Myometrial cell (primary cell): Measurements from ENCODE around the gene MMADHC. TPM values are rescaled to one million over a fixed set of nuclear protein-coding genes. Genes with fewer than 3 reads are reported as not detected.

Experiments
- total RNA-seq: library from RNA; depleted of rRNA; stranded (reverse); fragments of >200 nt; gene quantifications from 2 replicates; pipeline ENCODE4 v1.2.3, GENCODE V29; 2015

Gene MMADHC
- total RNA-seq = 169 and 184 TPM in 2 replicates

DNA sequence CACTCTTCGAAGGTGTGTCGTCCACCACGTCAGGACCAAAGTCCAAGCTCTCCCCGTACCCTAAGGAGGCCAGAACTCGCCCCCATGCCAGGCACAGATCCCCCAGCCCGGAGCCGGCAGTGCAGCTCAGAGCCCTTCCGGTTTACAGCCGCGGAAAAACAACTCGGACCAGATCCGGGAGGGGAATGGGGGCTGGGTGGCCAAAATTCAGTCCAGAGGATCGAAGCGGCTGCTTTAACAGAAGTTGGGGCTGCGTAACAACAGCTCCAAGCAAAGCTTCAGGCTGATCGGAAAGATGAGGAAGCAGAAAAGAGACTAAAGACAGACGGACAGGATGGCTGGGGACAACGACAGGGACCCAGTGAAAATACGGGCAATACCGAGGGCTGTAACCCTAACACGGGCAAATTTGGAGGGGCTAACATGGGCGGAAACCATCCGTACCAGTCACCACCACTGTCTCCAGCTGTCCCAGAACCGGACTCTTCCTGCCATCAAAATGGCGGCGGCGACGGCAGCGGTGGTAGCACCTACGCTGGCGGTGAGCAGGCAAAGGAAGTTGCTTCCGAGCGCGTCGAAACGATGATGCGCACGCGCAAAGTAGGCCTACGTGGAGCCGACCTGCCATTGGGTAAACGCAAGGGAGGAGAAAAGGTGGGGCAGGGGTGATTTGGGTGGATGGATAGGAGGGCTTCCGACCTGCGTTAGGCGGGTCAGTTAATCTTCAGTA lies at the start of gene MMADHC:
TSS of gene MMADHC (minus strand) at position 556 of the 730 bp plus-strand sequence. CDS start 678 bp downstream, outside the sequence.

